NCI-H1930 (cell line): ENCODE measurements around the gene MAN2A2.
"Not testable (repeated sequence)": the region's sequence is repeated elsewhere in the genome, so short reads cannot be mapped to it uniquely, and the experiment has no call there.

Source experiments
- DNase-seq, 2 experiments: peaks; one replicate each; lab custom pipeline; 2025; lab: John Stamatoyannopoulos, UW

The MAN2A2 gene

DNA sequence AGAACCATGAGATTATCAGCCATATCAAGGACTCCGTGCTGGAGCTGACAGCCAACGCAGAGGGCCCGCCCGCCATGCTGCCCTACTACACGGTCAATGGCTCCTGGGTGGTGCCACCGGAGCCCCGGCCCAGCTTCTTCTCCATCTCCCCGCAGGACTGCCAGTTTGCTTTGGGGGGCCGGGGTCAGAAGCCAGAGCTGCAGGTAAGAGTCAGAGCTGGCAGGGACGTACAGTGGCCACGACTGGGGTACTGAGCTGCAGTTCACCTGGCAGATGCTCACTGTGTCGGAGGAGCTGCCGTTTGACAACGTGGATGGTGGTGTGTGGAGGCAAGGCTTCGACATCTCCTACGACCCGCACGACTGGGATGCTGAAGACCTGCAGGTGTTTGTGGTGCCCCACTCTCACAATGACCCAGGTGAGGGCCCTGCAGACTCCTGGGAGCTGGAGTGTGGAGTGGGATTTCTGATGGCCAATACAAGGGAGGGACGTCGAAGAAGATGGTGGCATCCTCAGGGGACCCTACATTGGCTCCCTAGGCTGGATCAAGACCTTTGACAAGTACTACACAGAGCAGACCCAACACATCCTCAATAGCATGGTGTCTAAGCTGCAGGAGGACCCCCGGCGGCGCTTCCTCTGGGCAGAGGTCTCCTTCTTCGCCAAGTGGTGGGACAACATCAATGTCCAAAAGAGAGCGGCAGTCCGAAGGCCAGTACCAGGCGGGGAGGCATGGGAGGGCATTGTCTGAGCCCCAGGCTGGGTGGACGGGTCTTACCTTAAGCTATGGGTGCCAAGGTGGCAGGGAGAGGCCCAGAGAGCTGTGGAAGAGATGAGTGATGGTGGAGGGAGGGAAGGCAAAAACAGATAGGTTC is 2.4 kb downstream of the MAN2A2 start:
- no peak for DNase-seq

DNA sequence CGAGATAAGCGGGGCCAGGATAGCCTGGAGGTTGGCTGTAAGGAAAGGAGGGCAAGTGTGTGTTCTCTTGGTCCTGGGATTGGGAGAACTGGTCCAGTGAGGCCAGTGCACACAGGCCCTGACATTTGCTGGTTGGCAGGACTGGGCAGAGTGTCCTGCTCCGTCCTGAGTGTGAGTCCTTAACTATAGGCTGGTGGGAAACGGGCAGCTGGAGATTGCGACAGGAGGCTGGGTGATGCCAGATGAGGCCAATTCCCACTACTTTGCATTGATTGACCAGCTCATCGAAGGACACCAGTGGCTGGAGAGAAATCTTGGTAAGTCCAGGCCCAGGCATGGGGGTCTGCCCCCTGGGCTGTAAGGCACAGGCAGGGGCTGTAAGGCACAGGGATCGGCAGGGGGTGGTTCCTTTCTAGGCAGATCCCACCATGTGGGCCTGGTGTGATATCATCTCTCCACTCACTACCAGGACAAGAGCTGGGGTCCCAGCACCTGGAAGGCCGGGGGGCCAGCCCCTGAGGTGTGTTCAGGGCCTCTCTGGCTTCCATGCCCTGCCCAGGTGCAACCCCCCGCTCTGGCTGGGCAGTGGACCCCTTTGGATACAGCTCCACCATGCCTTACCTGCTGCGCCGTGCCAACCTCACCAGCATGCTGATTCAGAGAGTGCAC is 3.2 kb downstream of the MAN2A2 start:
- DNase-seq = no peak

GRCh38 chr15:90907051-90907660 is 4.1 kb downstream of the MAN2A2 start:
- DNase-seq = no peak

DNA sequence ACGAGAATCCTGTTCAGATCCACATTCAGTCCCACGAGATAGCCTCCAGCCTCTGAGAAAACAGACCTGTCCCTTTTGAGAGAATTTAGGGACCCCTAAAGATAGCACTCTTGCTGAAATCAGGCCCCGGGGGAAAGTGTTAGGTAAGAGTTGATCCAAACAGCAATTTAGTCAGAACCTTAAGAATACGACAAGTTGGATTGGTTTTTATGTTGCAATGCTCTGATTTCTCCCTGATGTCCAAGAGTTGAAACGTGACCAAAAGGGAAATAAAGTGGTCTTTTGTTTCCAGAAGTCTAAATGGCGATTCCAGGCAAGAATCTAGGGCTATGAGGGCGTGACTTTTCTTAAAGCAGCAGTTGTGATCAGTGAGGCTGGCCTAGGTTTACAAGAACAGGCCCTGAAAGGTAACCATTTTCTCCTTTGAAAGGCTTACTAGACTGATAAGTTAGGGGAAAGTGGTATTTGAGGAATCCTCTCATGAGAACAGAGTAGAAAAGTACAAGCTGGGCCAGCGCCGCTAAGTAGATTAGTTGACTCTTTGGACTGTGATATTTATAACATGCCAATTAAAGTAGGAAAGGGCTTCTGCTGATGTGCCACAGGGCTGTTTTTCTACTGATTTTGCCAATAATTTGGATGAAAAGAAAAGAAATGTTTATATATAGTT is 4.9 kb downstream of the MAN2A2 start:
- no peak for DNase-seq

DNA sequence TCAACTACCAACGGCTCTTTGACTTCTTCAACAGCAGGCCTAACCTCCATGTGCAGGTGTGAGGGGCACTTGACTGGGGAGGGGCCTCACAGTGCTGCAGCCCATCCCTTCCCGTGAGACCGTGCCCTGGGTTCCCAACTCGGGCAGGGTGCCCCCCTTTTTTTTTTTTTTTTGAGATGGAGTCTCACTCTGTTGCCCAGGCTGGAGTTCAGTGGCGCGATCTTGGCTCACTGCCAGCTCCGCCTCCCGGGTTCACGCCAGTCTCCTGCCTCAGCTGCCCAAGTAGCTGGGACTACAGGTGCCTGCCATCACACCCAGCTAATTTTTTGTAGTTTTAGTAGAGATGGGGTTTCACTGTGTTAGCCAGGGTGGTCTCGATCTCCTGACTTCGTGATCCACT is 6.3 kb downstream of the MAN2A2 start:
- DNase-seq = not testable (repeated sequence)

DNA sequence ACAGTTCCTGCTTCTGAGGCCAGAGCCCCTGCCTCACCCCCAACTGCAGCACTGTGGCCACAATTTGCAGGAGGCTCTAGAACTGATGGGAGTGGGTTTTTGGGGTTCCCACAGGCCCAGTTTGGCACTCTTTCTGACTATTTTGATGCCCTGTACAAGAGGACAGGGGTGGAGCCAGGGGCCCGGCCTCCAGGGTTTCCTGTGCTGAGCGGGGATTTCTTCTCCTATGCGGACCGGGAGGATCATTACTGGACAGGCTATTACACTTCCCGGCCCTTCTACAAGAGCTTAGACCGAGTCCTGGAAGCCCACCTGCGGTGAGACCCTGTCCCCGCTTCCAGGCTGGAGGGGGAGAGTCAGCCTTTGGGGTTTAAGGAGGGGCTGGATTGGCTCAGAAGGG is 6.9 kb downstream of the MAN2A2 start:
- DNase-seq = no peak

DNA sequence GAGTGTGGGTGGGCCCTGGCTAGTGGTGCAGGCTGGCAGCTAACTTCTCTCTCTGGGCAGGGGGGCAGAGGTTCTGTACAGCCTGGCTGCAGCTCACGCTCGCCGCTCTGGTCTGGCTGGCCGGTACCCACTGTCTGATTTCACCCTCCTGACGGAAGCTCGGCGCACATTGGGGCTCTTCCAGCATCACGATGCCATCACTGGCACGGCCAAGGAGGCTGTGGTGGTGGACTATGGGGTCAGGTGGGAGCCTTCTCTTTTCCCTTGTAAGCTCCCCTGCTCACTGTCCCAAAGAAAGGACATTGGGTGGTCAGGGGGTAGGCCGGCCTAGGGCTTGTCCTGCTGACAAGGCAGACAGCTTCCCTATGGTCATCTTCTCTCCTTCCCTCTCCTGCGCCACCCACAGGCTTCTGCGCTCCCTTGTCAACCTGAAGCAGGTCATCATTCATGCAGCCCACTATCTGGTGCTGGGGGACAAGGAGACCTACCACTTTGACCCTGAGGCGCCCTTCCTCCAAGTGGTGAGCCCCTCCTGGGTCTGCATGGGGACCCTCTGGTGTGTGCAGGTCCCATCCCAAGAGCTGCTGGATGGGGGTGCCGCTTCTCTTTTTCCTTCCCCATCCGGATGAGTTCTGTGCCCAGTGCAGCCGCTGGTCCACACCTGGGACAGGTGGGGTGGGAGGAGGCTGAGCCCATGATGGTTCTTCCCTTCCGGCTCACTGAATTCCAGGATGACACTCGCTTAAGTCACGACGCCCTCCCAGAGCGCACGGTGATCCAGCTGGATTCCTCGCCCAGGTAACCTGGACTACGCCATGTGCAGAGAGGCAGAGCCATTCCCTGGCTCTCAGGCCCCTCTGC is 7.6 kb downstream of the MAN2A2 start:
- DNase-seq = no peak

- no peak for DNase-seq
Measured at GRCh38 chr15:90911302-90911623, 8.2 kb downstream of the MAN2A2 start.

DNA sequence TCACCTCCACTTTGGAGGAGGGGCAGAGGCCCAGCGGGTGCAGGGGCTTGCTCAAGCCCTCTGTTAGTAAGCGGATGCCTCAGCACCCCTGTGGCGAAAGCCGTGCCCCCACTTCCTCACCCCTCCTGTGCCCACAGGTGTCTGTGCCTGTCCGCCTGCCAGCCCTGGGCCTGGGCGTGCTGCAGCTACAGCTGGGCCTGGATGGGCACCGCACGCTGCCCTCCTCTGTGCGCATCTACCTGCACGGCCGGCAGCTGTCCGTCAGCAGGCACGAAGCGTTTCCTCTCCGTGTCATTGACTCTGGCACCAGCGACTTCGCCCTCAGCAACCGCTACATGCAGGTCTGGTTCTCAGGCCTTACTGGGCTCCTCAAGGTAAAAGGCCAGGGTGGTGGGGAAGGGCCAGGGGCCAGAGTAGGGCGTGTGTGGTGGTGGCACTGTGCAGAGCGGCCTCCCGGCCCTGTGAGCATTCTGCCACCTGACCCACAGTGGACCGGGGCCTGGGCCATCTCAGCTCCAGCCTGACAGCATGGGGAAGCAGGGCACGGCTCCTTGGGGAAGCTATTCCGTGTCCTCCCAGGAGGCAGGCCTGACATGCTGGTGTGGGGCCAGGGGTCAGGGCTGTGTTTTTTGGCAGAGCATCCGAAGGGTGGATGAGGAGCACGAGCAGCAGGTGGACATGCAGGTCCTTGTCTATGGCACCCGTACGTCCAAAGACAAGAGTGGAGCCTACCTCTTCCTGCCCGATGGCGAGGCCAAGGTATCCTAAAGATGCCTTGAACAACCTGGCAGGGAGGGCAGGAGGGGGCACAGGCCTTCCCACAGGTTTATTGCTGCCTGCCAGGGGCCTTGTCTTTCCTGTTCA is 9.0 kb downstream of the MAN2A2 start:
- no peak for DNase-seq

DNA sequence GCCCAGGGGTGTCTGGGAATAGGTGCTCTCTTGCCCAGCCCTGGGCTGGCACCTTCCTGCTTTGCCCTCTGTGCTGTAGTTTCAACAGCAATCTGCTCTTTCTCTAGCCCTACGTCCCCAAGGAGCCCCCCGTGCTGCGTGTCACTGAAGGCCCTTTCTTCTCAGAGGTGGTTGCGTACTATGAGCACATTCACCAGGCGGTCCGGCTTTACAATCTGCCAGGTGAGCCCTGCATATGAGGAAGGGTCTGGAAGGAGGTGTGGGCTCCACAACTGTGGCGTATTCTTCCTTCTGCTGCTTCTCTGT is 9.6 kb downstream of the MAN2A2 start:
- no peak for DNase-seq

DNA sequence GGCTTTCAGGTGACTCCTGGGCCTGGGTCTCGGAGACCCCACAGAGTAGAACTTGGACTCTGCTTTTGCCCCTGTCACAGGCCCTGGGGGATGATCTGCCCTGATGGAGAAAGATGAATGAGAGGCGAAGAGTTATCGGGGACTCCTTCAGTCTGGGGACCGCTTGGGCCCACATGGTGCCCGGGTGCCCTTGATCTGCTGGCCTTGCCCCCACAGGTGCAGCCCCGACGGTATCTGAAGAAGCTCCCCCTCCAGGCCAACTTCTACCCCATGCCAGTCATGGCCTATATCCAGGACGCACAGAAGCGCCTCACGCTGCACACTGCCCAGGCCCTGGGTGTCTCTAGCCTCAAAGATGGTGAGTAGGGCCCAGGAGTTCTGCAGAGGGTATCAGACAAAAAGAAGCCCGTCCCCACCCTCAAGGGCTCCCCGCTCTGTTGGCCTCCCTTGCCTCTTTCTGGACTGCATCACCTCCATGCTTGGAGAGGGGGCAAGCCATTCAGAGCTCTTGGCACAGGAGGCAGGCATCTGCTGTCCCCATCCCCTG is 10.4 kb downstream of the MAN2A2 start:
- DNase-seq = no peak

GRCh38 chr15:90914305-90915080 is 11.4 kb downstream of the MAN2A2 start:
- DNase-seq = no peak

GRCh38 chr15:90915216-90915807 is 12.2 kb downstream of the MAN2A2 start:
- no peak for DNase-seq

DNA sequence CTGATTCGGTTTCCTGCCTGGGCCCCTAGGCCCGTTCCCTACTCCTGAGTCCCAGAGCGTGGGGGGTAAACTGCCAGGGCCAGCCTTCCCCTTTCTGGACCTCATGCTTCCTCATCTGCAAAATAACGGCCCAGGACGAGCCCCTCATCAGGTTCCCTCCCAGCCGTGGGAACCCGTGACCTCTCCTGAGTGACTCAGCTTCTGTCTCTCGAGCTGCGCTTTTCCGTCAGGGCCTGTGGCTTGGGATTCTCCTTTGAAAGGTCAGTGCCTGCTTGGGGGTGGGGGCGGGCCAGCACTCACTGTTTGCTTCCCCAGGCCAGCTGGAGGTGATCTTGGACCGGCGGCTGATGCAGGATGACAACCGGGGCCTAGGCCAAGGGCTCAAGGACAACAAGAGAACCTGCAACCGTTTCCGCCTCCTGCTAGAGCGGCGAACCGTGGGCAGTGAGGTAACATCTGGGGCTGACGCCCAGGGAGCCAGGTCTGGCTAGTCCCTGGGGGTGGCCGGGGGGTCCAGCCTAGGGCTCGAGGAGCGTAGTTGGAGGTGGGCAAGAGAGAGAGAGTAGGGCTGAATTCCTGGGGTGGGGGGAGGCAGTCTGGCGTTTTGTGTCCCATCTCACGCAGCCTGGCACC is 12.8 kb downstream of the MAN2A2 start:
- DNase-seq = no peak

DNA sequence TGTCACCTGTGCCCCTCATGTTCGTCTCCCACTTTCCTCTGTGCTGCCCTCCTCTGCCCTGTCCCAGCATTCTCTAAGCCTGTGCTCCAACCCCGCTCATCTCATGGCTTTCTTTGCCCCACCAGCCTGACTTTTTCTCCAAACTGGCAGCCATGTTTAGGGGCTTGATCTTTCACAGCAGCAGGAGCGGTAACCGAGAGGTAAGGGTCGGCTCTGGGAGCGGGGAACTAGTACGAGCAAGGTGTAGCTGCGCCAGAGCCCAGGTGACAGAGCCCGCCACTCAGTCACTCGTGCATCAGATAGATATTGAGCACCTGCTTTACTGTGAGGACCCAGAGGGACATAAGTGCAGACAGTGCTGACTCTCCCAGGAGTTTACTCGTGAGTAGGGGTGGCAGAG is 13.4 kb downstream of the MAN2A2 start:
- no peak for DNase-seq

DNA sequence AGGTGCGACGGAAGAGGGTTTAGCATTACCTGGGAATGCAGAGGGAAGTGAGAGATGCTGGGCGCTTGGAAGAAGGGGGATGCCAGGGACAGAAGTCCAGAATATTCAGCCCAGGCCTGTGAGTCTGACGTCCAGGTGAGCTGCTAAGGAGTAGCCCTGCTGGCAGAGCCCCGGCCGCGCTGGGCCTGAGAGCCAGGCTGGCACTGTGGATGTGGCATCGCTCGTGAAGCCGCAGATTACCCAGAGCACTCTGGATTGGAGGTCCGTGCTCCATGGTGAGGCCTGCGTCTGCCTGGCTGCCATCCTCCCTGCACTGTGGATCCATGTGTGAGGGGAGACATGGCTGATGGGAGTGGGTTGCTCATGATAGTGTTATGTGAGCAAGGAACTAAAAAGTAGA is 14.5 kb downstream of the MAN2A2 start:
- no peak for DNase-seq

DNA sequence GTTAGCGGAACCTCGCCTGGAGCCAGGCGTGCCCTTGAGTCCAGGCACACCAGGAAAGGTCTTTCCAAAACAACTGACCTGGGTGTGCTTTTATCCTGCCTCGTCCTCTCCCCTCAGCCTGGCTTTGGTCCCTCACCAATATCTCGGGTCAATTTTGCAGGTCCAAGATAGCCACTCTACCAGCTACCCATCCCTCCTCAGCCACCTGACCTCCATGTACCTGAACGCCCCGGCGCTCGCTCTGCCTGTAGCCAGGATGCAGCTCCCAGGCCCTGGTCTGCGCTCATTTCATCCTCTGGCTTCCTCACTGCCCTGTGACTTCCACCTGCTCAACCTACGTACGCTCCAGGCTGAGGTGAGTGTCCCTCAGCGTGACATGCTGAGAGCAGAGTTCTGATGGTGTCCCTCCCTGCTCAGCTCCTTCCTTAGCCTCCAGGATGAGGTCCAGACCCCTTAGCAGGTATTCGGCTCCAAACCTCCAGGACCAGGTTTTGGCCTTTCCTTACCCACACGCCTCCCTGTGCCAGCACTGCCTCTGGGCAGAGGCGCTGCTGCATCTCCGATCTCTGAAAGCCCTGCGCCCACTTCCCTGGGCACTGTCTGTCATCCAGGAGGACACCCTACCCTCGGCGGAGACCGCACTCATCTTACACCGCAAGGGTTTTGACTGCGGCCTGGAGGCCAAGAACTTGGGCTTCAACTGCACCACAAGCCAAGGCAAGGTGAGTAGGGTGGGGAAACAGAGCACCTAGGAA is 15.1 kb downstream of the MAN2A2 start:
- no peak for DNase-seq

- no peak for DNase-seq
Measured at GRCh38 chr15:90918835-90919234, 15.7 kb downstream of the MAN2A2 start.
